GM12878 (cell line): Measurements from ENCODE around the gene DCAF11.

Experiments used
- EGR1 ChIP-seq, 2 experiments: IDR thresholded peaks; 1 replicate in 1 of 2; 2 replicates in 1 of 2; pipeline ENCODE4 v1.6.1; 2011 to 2012; ENCODE audit warnings: low read depth in 2 of 2, low read length in 2 of 2, borderline replicate concordance in 1 of 2, mild to moderate bottlenecking in 1 of 2, moderate library complexity in 1 of 2
- FOS ChIP-seq: IDR thresholded peaks from 3 replicates; pipeline ENCODE4 v1.6.1; 2011; ENCODE audit warnings: borderline replicate concordance; ENCODE audit not compliant: insufficient read length; ENCODE audit errors: extremely low read depth
- JUND ChIP-seq: IDR thresholded peaks from 2 replicates; pipeline ENCODE4 v1.6.1; 2012; ENCODE audit warnings: low read depth, mild to moderate bottlenecking, low read length, improper control_type of control experiment, moderate library complexity

GRCh38 chr14:24110523-24110922 lies 4.1 kb upstream of the DCAF11 start:
- TF ChIP-seq JUND (no peak), FOS (no peak), EGR1 (IDR thresholded peaks at IDR 0.05; ENCODE audit: borderline replicate concordance in 1 of 2, low read depth in 2 of 2, low read length in 2 of 2) (no peak)
